ENCODE measurements around the gene NXPH1.
A peak's percentile ranks its signal among the peaks of the same experiment; 100 is the strongest.

The NXPH1 gene

DNA sequence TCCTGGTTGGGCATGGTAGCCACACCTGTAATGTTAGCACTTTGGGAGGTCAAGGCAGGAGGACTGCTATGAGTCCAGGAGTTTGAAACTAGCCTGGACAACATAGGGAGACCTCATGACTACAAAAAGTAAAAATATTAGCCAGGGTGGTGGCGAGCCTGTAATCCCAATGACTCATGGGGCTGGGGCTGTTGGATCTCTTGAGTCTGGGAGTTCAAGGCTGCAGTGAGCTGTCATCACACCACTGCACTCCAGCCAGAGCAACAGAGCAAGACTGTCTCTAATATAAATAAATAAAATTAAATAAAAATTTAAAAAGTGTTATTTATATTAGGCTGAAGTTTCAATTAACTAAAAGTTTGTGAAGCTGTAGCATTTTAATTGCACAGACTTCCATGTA lies 207.3 kb downstream of the NXPH1 start:
- no peak overlapping the region for H3K27ac ChIP-seq
- TF ChIP-seq, protein P1, sequence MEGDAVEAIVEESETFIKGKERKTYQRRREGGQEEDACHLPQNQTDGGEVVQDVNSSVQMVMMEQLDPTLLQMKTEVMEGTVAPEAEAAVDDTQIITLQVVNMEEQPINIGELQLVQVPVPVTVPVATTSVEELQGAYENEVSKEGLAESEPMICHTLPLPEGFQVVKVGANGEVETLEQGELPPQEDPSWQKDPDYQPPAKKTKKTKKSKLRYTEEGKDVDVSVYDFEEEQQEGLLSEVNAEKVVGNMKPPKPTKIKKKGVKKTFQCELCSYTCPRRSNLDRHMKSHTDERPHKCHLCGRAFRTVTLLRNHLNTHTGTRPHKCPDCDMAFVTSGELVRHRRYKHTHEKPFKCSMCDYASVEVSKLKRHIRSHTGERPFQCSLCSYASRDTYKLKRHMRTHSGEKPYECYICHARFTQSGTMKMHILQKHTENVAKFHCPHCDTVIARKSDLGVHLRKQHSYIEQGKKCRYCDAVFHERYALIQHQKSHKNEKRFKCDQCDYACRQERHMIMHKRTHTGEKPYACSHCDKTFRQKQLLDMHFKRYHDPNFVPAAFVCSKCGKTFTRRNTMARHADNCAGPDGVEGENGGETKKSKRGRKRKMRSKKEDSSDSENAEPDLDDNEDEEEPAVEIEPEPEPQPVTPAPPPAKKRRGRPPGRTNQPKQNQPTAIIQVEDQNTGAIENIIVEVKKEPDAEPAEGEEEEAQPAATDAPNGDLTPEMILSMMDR (conservative IDR thresholded peaks at IDR 0.05), result no peak

DNA sequence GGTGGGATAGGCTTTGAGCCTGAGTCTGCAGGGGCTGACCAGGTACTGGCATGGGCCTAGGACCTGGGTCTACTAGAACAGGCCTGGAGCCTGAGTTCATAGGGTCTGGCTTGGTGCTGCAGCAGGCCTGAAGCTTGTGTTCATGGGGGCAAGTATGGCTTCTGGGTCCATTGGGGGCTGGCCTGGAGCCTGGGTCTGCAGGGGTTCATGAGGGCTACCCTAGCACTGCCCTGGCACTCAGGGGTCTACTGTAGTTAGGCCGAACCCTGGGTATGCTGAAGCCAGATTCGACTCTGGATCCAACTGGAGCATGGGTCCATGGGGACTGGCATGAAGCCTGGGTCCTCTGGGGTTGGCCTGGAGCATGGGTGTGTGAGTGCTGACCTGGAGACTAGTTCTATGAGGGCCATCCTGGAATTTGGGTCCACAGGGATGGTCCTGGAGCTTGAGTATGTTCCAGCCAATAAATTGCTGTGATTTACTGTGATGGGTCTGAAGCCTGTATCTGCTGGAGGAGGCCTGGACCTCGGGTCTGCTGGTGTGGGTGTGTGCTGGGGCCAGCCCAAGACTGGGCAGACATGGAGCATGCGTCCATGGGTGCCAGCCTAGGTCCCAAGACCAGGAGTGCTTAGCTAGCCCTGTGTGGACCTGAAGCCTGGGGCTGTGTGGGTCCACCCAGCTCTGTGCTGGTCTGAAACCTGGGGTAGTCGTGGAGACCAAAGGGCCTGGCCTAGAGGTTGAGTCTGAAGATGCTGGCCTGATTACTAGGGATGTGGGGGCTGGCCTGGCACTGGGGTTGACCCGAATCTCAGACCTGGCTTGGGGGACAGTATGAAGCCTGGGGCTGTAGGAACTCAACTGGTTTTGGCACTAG lies 235.5 kb downstream of the NXPH1 start:
- TF ChIP-seq, protein P1 (conservative IDR thresholded peaks at IDR 0.05), result no peak
- no peak overlapping the region for H3K27ac ChIP-seq

GRCh38 chr7:8669501-8669851 lies 236.1 kb downstream of the NXPH1 start:
- no peak overlapping the region for H3K27ac ChIP-seq
- TF ChIP-seq, protein P1 (conservative IDR thresholded peaks at IDR 0.05), result no peak

DNA sequence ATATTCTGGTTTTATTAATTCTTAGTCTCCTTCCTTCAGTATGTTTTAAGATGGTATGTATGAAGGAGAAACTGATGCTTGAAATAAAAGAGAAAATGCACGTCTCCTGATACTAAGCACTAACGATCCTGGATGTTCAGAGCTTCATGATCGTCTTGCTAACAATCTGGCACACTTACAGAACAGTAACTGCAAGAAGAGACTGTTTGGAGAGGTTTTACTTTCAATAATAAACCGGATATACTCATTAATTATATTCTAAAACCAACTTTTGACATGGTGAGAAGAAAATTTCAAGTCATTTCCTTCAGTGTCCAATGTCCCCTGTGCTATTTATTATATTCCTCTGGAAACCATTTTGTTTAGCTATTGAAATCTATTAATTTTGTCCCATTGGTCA lies 251.0 kb downstream of the NXPH1 start:
- TF ChIP-seq, protein P1 (conservative IDR thresholded peaks at IDR 0.05), result no peak
- no peak overlapping the region for H3K27ac ChIP-seq

DNA sequence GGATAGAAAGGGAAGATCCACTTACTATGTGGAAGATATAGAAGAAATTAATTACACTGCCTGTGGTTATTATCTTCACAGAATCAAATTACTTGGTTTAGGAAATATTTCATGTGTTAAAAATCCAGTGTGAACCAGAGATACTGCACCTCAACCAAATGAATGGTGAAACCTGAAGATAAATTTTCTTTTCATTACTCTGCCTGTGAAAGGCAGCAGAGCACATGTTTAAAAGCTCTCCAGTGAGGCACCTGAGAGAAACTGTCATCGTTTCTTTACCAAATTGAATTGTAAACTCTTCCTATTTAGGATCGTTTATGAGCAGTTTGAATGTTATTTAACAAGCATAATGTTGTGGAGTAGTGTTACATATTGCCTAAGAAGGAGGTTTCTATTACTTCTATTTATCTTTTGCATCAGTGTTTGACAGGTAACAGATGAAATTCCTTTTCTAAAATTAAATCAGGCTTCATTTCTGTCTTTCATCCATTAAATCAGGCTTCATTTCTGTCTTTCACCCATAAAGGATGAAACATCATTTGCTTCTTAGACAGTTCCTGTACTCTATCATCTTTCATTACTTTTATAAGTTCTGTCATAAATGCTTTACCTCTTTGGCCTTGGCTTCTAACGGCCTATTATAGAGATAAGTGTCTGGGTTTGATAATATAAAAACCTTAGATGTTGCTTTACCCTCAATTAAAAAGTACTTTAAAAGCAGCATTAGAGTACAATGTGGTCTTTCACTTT lies 266.6 kb downstream of the NXPH1 start:
- H3K27ac ChIP-seq, result peak overlapping the region; percentile 12; the same call in 1 of the 2 replicates
- TF ChIP-seq, protein P1 (conservative IDR thresholded peaks at IDR 0.05), result no peak

DNA sequence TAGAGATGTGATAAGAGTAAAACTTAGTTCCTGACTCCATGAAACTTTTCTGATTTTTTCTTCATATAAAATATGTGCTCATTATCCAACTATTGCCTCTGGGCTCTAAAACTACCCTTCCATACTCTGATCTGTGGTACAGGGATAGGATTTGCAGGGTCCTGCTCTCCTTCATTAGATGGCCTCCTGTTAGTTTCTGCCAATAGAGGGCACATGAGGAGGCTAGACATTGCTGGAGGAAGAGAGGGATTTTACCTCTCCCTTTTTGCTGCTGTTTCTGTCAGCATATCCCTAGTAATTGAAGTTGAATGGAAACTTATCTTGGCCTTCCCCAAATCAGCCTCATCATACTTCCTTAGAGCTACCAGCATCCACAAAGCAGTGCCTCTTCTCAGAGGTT lies 269.4 kb downstream of the NXPH1 start:
- TF ChIP-seq, protein P1 (conservative IDR thresholded peaks at IDR 0.05), result no peak; the same call in 1 of the 2 replicates
- no peak overlapping the region for H3K27ac ChIP-seq

DNA sequence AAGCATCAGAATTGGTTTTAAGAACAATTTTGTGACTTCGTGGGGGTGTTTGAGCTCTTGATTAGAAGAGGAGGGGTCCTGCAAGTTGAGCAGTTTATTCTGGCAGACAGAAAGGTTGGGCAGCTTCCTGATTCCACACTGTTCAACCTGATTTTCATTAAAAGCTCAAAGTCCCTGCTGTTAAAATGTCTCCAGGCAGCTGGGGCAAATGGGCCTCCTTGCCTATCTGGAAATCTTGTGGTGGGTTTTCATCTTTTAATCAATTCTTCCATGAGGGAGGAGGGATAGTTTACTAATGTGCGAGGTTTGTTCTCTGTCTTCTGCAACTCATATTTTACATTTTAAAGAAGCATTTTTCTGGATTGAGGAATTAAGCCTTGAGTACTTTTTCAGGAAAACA lies 276.7 kb downstream of the NXPH1 start:
- TF ChIP-seq, protein P1 (conservative IDR thresholded peaks at IDR 0.05), result no peak
- H3K27ac ChIP-seq, result no peak overlapping the region

All from VCaP (cell line).